Activated naive CD8-positive, alpha-beta T cell (primary cell): ENCODE measurements around the gene CRABP2.

Source experiments
- H3K27ac Mint-ChIP-seq: one replicate; pipeline ENCODE4 v1.8.0; 2021; ENCODE audit warnings: mixed read lengths
- H3K27me3 Mint-ChIP-seq: one replicate; pipeline ENCODE4 v1.8.0; 2021; ENCODE audit warnings: mixed read lengths
- H3K36me3 Mint-ChIP-seq: one replicate; pipeline ENCODE4 v1.8.0; 2021; ENCODE audit warnings: mixed read lengths
- H3K4me1 Mint-ChIP-seq: one replicate; pipeline ENCODE4 v1.8.0; 2021; ENCODE audit warnings: low read depth, mixed read lengths
- H3K4me3 Mint-ChIP-seq: one replicate; pipeline ENCODE4 v1.8.0; 2021; ENCODE audit warnings: mild to moderate bottlenecking, mixed read lengths
- H3K9me3 Mint-ChIP-seq: one replicate; pipeline ENCODE4 v1.8.0; 2021; ENCODE audit warnings: low read depth, mixed read lengths

Gene CRABP2

DNA sequence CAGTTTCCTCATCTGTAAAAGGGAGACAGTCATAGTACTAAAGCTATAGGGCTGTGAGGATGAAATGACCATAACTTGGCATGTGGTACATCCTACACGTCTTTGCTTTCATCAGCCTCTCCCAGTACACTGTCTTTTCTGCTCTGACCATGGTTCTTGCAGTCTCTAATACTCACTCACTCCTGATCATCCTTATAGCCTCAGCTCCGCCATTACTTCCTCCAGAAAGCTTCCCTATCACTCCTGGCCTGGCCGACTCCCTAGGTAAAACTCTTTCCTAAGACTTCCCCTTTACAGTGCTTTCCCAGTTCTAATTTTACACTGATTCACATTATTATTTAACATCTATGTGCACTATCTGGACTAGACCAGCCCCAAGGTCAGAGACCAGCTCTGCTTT is 40.5 kb upstream of the CRABP2 start:
- Mint-ChIP-seq H3K27ac (peak overlapping the region; percentile 90), H3K4me3 (peak overlapping the region; percentile 78), H3K9me3 (no peaks in the 10 kb centered on the region), H3K36me3 (peaks cover 12% of the 10 kb centered on the region), H3K27me3 (no peaks in the 10 kb centered on the region), H3K4me1 (peaks cover 58% of the 10 kb centered on the region)

GRCh38 chr1:156744786-156745419 is 39.5 kb upstream of the CRABP2 start:
- H3K36me3 Mint-ChIP-seq = peaks cover 12% of the 10 kb centered on the region
- peak overlapping the region; percentile 75 for H3K27ac Mint-ChIP-seq
- no peaks in the 10 kb centered on the region for H3K9me3 Mint-ChIP-seq
- H3K4me3 Mint-ChIP-seq = no peak overlapping the region
- peaks cover 55% of the 10 kb centered on the region for H3K4me1 Mint-ChIP-seq
- no peaks in the 10 kb centered on the region for H3K27me3 Mint-ChIP-seq

DNA sequence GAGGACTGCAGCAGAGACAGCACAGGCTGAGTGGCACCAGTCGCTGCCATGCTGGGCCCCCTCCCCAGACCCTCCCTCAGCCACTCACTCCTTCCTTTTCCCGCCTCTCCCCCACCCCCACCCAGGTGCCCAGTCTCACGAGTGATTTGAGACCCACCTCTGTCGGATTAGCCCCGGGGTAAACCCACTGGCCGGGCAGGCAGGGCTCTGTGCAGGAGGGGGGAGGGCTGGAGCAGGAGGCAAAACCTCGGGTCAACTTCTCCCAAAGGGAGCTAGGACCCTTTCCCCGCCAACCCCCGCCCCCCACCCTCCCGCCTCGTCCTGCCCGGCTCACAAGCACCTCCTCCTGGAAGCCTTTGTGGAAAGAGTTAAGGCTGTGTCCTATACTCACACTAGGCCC is 39.0 kb upstream of the CRABP2 start:
- Mint-ChIP-seq H3K4me1 (peaks cover 52% of the 10 kb centered on the region), H3K4me3 (no peak overlapping the region), H3K27ac (no peak overlapping the region), H3K36me3 (peaks cover 12% of the 10 kb centered on the region), H3K27me3 (no peaks in the 10 kb centered on the region), H3K9me3 (no peaks in the 10 kb centered on the region)

DNA sequence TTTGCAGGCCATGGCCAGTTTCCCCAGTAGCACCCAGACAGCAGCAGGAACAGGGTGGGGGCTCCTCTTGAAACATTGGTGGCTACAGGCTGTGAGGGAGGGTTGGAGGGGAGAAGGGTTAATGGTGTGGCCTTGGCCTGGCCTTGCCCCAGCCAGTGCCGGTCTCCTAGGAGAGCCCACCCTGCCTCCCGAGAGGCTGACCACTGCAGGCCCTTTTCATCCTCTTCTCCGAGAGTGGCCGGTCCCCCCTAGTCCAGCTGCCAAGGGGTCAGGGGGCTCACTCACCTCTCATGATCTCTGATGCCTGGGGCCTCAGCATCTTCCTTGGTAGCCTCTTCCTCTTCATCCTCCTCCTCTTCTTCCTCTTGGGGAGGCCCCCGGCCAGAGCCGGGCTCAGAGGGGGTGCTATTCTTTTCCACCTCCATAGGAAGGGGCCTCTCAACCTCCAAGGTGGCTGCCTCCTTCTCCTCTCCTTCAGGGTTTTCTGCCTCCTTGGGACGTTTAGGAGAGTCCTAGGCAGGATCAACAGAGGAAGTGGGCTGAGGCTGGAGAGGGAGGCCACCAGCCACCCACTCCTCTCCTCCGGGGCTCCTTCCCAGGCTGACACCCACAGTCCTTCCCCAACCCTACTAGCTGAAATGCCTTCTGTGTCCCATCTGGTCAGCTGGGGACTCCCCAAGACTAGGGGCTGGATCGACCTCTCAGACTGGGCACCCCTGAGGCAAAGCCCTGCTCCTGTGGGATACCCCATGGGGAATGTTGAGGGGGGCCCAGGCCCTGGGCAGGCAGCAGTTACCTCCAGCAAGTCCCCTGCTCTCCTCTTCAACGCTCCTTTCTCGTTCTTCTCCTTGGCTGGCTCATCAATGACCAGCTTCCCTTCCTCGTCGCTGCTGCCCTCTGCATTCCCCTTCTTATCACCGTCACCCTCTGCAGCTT is 38.3 kb upstream of the CRABP2 start:
- Mint-ChIP-seq H3K36me3 (peaks cover 12% of the 10 kb centered on the region), H3K4me3 (no peak overlapping the region), H3K9me3 (no peaks in the 10 kb centered on the region), H3K4me1 (peaks cover 52% of the 10 kb centered on the region), H3K27me3 (no peaks in the 10 kb centered on the region), H3K27ac (peak overlapping the region; percentile 3)

- peak overlapping the region; percentile 3 for H3K27ac Mint-ChIP-seq
Measured at GRCh38 chr1:156742801-156743200, 37.4 kb upstream of the CRABP2 start.

GRCh38 chr1:156742017-156742416 is 36.6 kb upstream of the CRABP2 start:
- H3K27ac Mint-ChIP-seq = peak overlapping the region; percentile 98
- H3K9me3 Mint-ChIP-seq = no peaks in the 10 kb centered on the region
- H3K36me3 Mint-ChIP-seq = peaks cover 12% of the 10 kb centered on the region
- peak overlapping the region; percentile 30 for H3K4me3 Mint-ChIP-seq
- H3K27me3 Mint-ChIP-seq = no peaks in the 10 kb centered on the region
- peaks cover 39% of the 10 kb centered on the region for H3K4me1 Mint-ChIP-seq

More at GRCh38 chr1:156742801-156743200, 37.4 kb upstream of the CRABP2 start:
- Mint-ChIP-seq H3K4me3 (no peak overlapping the region), H3K27me3 (no peaks in the 10 kb centered on the region), H3K4me1 (peaks cover 46% of the 10 kb centered on the region), H3K9me3 (no peaks in the 10 kb centered on the region), H3K36me3 (peaks cover 12% of the 10 kb centered on the region)

GRCh38 chr1:156741481-156741983 is 36.1 kb upstream of the CRABP2 start:
- H3K27me3 Mint-ChIP-seq = no peaks in the 10 kb centered on the region
- H3K4me3 Mint-ChIP-seq = peak overlapping the region; percentile 95
- H3K36me3 Mint-ChIP-seq = peaks cover 12% of the 10 kb centered on the region
- peak overlapping the region; percentile 98 for H3K27ac Mint-ChIP-seq
- H3K4me1 Mint-ChIP-seq = peaks cover 37% of the 10 kb centered on the region
- no peaks in the 10 kb centered on the region for H3K9me3 Mint-ChIP-seq

GRCh38 chr1:156740741-156741480 is 35.5 kb upstream of the CRABP2 start, which contains the start of gene MRPL24:
MRPL24 (minus strand) TSS chr1:156741088; CDS start chr1:156738704, 2,384 bp downstream.
- H3K4me3 Mint-ChIP-seq = peak within 1 kb of the TSS; percentile 95
- peak within 1 kb of the TSS; percentile 98 for H3K27ac Mint-ChIP-seq
- H3K27me3 Mint-ChIP-seq = no peaks in the 10 kb centered on the region
- H3K9me3 Mint-ChIP-seq = no peaks in the 10 kb centered on the region
- H3K36me3 Mint-ChIP-seq = peaks cover 12% of the 10 kb centered on the region
- H3K4me1 Mint-ChIP-seq = peaks cover 33% of the 10 kb centered on the region

DNA sequence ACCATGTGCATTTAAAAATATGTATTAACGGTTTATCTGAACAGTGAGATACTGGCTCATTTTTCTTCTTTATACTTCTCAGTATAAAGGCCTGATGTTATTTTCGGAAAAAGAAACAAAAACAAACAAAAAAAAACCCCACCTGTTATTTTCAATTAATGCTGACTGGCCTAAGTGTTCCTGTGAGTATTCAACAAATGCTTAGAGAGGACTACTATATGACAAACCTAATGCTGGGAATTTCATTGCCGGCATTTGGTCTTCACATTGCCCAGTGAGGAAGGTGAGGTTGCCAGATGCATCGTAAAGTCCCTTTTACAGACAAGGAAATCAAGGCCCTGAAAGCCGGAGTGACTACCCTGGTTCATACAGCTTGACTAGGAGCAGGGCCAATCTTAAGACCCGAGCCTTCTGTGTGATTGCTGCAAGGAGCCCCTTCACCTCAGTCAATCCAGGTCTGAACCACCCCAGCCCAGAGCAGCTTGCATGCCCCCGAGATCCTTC is 34.9 kb upstream of the CRABP2 start:
- Mint-ChIP-seq H3K36me3 (peaks cover 7% of the 10 kb centered on the region), H3K4me3 (peak overlapping the region; percentile 95), H3K27ac (peak overlapping the region; percentile 98), H3K27me3 (no peaks in the 10 kb centered on the region), H3K4me1 (peaks cover 27% of the 10 kb centered on the region), H3K9me3 (no peaks in the 10 kb centered on the region)

DNA sequence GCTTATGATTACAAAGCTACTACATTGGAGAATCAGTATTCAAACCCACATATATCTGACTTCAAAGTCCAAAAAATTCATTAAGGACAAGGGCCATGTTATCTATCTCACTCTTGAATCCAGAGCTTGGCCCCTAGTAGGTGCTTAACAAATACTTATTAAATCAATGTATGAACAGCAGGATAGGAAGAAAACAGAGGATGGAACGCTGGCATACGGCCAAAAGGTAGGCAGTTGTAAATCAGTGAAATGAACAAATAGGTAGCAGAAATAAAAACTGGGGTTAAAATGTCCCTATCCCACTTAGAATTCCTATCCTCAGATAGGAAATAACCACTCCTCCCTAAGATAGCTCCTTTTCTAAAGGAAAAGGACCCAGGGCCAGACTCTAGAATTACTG is 33.5 kb upstream of the CRABP2 start:
- H3K4me1 Mint-ChIP-seq = peaks cover 25% of the 10 kb centered on the region
- H3K27me3 Mint-ChIP-seq = no peaks in the 10 kb centered on the region
- no peaks in the 10 kb centered on the region for H3K9me3 Mint-ChIP-seq
- H3K36me3 Mint-ChIP-seq = peaks cover 7% of the 10 kb centered on the region
- peak overlapping the region; percentile 80 for H3K27ac Mint-ChIP-seq
- peak overlapping the region; percentile 95 for H3K4me3 Mint-ChIP-seq

- Mint-ChIP-seq H3K4me1 (peaks cover 25% of the 10 kb centered on the region), H3K36me3 (peaks cover 7% of the 10 kb centered on the region), H3K4me3 (peak overlapping the region; percentile 30), H3K27ac (no peak overlapping the region), H3K27me3 (no peaks in the 10 kb centered on the region), H3K9me3 (no peaks in the 10 kb centered on the region)
Measured at GRCh38 chr1:156738407-156738806, 33.0 kb upstream of the CRABP2 start.

DNA sequence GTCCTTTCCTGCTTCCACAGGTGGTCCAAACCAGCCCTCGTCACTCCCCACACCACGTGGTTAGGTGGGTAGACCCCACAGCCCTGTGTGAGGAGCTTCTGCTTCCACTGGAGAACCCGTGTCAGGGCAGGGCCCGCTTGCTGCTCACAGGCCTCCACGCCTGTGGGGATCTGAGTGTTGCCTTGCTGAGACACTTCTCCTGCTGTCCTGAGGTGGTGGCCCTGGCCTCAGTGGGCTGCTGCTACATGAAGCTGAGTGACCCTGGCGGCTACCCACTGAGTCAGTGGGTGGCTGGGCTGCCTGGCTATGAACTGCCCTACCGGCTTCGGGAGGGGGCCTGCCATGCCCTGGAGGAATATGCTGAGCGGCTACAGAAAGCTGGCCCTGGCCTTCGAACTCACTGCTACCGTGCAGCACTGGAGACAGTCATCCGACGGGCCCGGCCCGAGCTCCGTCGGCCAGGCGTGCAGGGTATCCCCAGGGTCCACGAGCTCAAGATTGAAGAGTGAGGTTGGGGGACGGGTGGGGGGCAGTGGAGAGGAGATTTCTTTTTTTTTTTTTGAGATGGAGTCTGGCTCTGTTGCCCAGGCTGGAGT is 28.7 kb upstream of the CRABP2 start:
- H3K27ac Mint-ChIP-seq = no peak overlapping the region
- no peaks in the 10 kb centered on the region for H3K27me3 Mint-ChIP-seq
- H3K4me3 Mint-ChIP-seq = no peak overlapping the region
- H3K9me3 Mint-ChIP-seq = no peaks in the 10 kb centered on the region
- H3K36me3 Mint-ChIP-seq = peaks cover 3% of the 10 kb centered on the region
- H3K4me1 Mint-ChIP-seq = peaks cover 22% of the 10 kb centered on the region

- peaks cover 6% of the 10 kb centered on the region for H3K36me3 Mint-ChIP-seq
- H3K4me3 Mint-ChIP-seq = no peak within 1 kb of the TSS
- H3K4me1 Mint-ChIP-seq = peaks cover 32% of the 10 kb centered on the region
- H3K27ac Mint-ChIP-seq = peak within 1 kb of the TSS; percentile 99
- no peaks in the 10 kb centered on the region for H3K27me3 Mint-ChIP-seq
- no peaks in the 10 kb centered on the region for H3K9me3 Mint-ChIP-seq
Measured at GRCh38 chr1:156728599-156729462, 23.4 kb upstream of the CRABP2 start, which contains the start of gene ISG20L2. ISG20L2 (minus strand) TSS chr1:156728766; CDS start chr1:156727652, 1,114 bp downstream.
